ENCODE measurements around the gene PPFIA2.

GRCh38 chr12:81257947-81258551, 501.1 kb downstream of the PPFIA2 start:
- no peak for TF ChIP-seq EZH2 (IDR thresholded peaks at IDR 0.05; ENCODE audit: borderline replicate concordance, low read length)
- peak; percentile 47 for TF ChIP-seq CTCF (IDR thresholded peaks at IDR 0.05; ENCODE audit: low read length)
